CD14-positive monocyte (primary cell): Measurements from ENCODE around the gene ROMO1. TPM values are rescaled to one million over a fixed set of nuclear protein-coding genes. Genes with fewer than 3 reads are reported as not detected.

Experiments
- DNase-seq, 3 donors: peaks; one replicate each; pipeline ENCODE4 v3.0.0-alpha.2; 2011 to 2022
- H2AFZ ChIP-seq: 2 replicates; pipeline ENCODE4 v1.6.0; 2012; ENCODE audit warnings: mild to moderate bottlenecking, low read depth, low read length, inconsistent platforms; ENCODE audit not compliant: insufficient read depth, poor library complexity, severe bottlenecking
- H3K27ac ChIP-seq, 2 donors: 1 replicate in 1 of 2; 2 replicates in 1 of 2; pipeline ENCODE4 v1.5.1; 2012 to 2013; ENCODE audit warnings: low read length in 2 of 2, control low read depth in 1 of 2, inconsistent platforms in 1 of 2, low read depth in 1 of 2, mild to moderate bottlenecking in 1 of 2
- H3K27me3 ChIP-seq, 2 donors: one replicate each; pipeline versions ENCODE4 v1.6.0 to v1.6.1; 2011 to 2013; ENCODE audit warnings: low read length in 2 of 2; ENCODE audit not compliant: control insufficient read depth in 2 of 2, insufficient read depth in 2 of 2
- H3K36me3 ChIP-seq, 2 donors: replicated peaks in 1 of 2; 1 replicate in 1 of 2; 2 replicates in 1 of 2; pipeline versions ENCODE4 v1.5.1 to v1.6.1; 2012 to 2013; ENCODE audit warnings: low read length in 2 of 2, control low read depth in 1 of 2, inconsistent platforms in 1 of 2, mild to moderate bottlenecking in 1 of 2; ENCODE audit not compliant: insufficient read depth in 2 of 2, control insufficient read depth in 1 of 2
- H3K4me1 ChIP-seq, 2 donors: 1 replicate in 1 of 2; 2 replicates in 1 of 2; pipeline versions ENCODE4 v1.5.1 to v1.6.1; 2012 to 2013; ENCODE audit warnings: low read length in 2 of 2, control low read depth in 1 of 2, inconsistent platforms in 1 of 2, mild to moderate bottlenecking in 1 of 2, moderate library complexity in 1 of 2; ENCODE audit not compliant: insufficient read depth in 2 of 2, control insufficient read depth in 1 of 2
- H3K4me2 ChIP-seq: replicated peaks from 2 replicates; pipeline ENCODE3; 2012; ENCODE audit warnings: low read length, moderate library complexity, mild to moderate bottlenecking; ENCODE audit not compliant: poor library complexity, severe bottlenecking; ENCODE audit errors: extremely low read depth
- H3K4me3 ChIP-seq, 3 experiments: fragments of 200-600 bp in 1 of 3; sonication (generic) in 1 of 3; replicated peaks in 1 of 3; 1 replicate in 2 of 3; 2 replicates in 1 of 3; pipeline ENCODE4 v1.5.1; 2011 to 2013; ENCODE audit warnings: low read length in 3 of 3, mild to moderate bottlenecking in 3 of 3, control low read depth in 2 of 3, low read depth in 2 of 3, inconsistent platforms in 1 of 3, moderate library complexity in 1 of 3
- H3K79me2 ChIP-seq: 2 replicates; pipeline ENCODE4 v1.6.0; 2012; ENCODE audit warnings: mild to moderate bottlenecking, control low read depth, inconsistent platforms, low read length, moderate library complexity; ENCODE audit not compliant: insufficient read depth
- H3K9ac ChIP-seq: 2 replicates; pipeline ENCODE4 v1.6.0; 2017; ENCODE audit warnings: low read length, mild to moderate bottlenecking; ENCODE audit not compliant: insufficient read depth, poor library complexity, severe bottlenecking
- H3K9me3 ChIP-seq, 2 donors: replicated peaks in 1 of 2; 1 replicate in 1 of 2; 2 replicates in 1 of 2; pipeline versions ENCODE4 v1.5.1 to v1.6.1; 2012 to 2013; ENCODE audit warnings: low read length in 2 of 2, control low read depth in 1 of 2; ENCODE audit not compliant: control insufficient read depth in 1 of 2, insufficient read depth in 1 of 2
- H4K20me1 ChIP-seq: 2 replicates; pipeline ENCODE4 v1.6.0; 2012; ENCODE audit warnings: mild to moderate bottlenecking, low read length, control low read depth, moderate library complexity; ENCODE audit not compliant: insufficient read depth
- H3K27ac Mint-ChIP-seq, 7 donors: one replicate each; pipeline ENCODE4 v1.8.0; 2020; ENCODE audit warnings: mild to moderate bottlenecking in 7 of 7, mixed read lengths in 7 of 7, moderate library complexity in 6 of 7, inconsistent platforms in 2 of 7
- H3K27me3 Mint-ChIP-seq, 3 donors: one replicate each; pipeline ENCODE4 v1.8.0; 2021 to 2022; ENCODE audit warnings: low read depth in 3 of 3, mild to moderate bottlenecking in 3 of 3, mixed read lengths in 3 of 3, moderate library complexity in 3 of 3, inconsistent platforms in 1 of 3
- H3K36me3 Mint-ChIP-seq, 2 donors: one replicate each; pipeline ENCODE4 v1.8.0; 2020; ENCODE audit warnings: mixed read lengths in 2 of 2, inconsistent platforms in 1 of 2, mild to moderate bottlenecking in 1 of 2
- H3K4me1 Mint-ChIP-seq: one replicate; pipeline ENCODE4 v1.8.0; 2020; ENCODE audit warnings: mild to moderate bottlenecking, mixed read lengths
- H3K4me3 Mint-ChIP-seq, 2 donors: one replicate each; pipeline ENCODE4 v1.8.0; 2020; ENCODE audit warnings: mild to moderate bottlenecking in 2 of 2, mixed read lengths in 2 of 2, moderate library complexity in 1 of 2
- H3K9me3 Mint-ChIP-seq, 7 donors: one replicate each; pipeline ENCODE4 v1.8.0; 2020 to 2022; ENCODE audit warnings: mixed read lengths in 7 of 7, mild to moderate bottlenecking in 6 of 7, moderate library complexity in 6 of 7, inconsistent platforms in 2 of 7
- CTCF ChIP-seq: fragments of 200-600 bp; IDR thresholded peaks from one replicate; pipeline ENCODE4 v1.8.0; 2022; ENCODE audit warnings: antibody characterized with exemption, mild to moderate bottlenecking
- WGBS: methylation state at CpG from one replicate; pipeline ENCODE4 v1.1.5; 2013; ENCODE audit warnings: missing lambda C conversion rate; ENCODE audit not compliant: insufficient coverage; 5-methylcytosine and 5-hydroxymethylcytosine counted together
- intact Hi-C, 2 donors: fragments of 100-400 bp; cut with micrococcal nuclease; formaldehyde crosslinking; loops; one replicate each; pipeline versions ENCODE4 v1.15.0 to v1.15.1; 2023
- polyA plus RNA-seq, 3 donors: library from polyadenylated mRNA; depleted of rRNA in 1 of 3; unstranded in 2 of 3; stranded (reverse) in 1 of 3; fragments of 300-500 nt in 2 of 3; fragments of >200 nt in 1 of 3; fragmentation: Illumina TruSeq in 2 of 3; gene quantifications; 1 replicate in 2 of 3; 2 replicates in 1 of 3; pipeline ENCODE4 v1.2.3, GENCODE V29; 2012 to 2021

ROMO1 gene
- polyA plus RNA-seq, 3 donors, result 220 to 448 (median 352) TPM

- no CpG with 5 or more reads among the region's 1 CpG for WGBS
- Histone ChIP-seq H3K4me3 (no peak overlapping the region), H4K20me1 (no peaks in the 10 kb centered on the region), H3K36me3 (peaks cover 54 to 65% of the 10 kb centered on the region in 2 donors), H3K9ac (no peak overlapping the region), H3K27me3 (no peaks in the 10 kb centered on the region), H3K4me2 (no peak overlapping the region), H2AFZ (no peak overlapping the region), H3K27ac (no peak overlapping the region), H3K9me3 (no peaks in the 10 kb centered on the region), H3K79me2 (peaks cover 4% of the 10 kb centered on the region), H3K4me1 (peaks cover 0 to 2% of the 10 kb centered on the region in 2 donors)
- Mint-ChIP-seq H3K27ac (peak overlapping the region in 1 of 7 donors; percentile 62), H3K27me3 (no peaks in the 10 kb centered on the region), H3K9me3 (peaks cover 0 to 3% (median 0%) of the 10 kb centered on the region in 7 donors), H3K36me3 (peaks cover 54 to 68% of the 10 kb centered on the region in 2 donors), H3K4me1 (no peaks in the 10 kb centered on the region), H3K4me3 (no peak overlapping the region)
- TF ChIP-seq CTCF, result no peak
- intact Hi-C loops, result loop anchor here in 1 of 2 donors (10.0 kb wide), 1 partner anchor 55 kb away; the partner anchor contains the start of gene SPAG4
- no peak for DNase-seq
These were observed 29.5 kb upstream of the ROMO1 start for GRCh38 chr20:35669681-35670080.

- peaks cover 66 to 93% of the 10 kb centered on the region in 2 donors for H3K36me3 Mint-ChIP-seq
- peaks cover 53 to 72% of the 10 kb centered on the region in 2 donors for H3K36me3 ChIP-seq
These were observed 25.3 kb upstream of the ROMO1 start for GRCh38 chr20:35673884-35674283.

More at GRCh38 chr20:35673884-35674283, 25.3 kb upstream of the ROMO1 start:
- TF ChIP-seq CTCF, result no peak
- Histone ChIP-seq H4K20me1 (no peaks in the 10 kb centered on the region), H3K4me1 (no peaks in the 10 kb centered on the region), H3K4me3 (no peak overlapping the region), H3K27me3 (no peaks in the 10 kb centered on the region), H3K9me3 (no peaks in the 10 kb centered on the region), H3K27ac (no peak overlapping the region), H3K9ac (no peak overlapping the region), H3K4me2 (no peak overlapping the region), H3K79me2 (no peaks in the 10 kb centered on the region), H2AFZ (no peak overlapping the region)
- Mint-ChIP-seq H3K4me1 (no peaks in the 10 kb centered on the region), H3K9me3 (no peaks in the 10 kb centered on the region), H3K4me3 (no peak overlapping the region), H3K27ac (peak overlapping the region in 2 of 7 donors; percentile 14 to 21), H3K27me3 (no peaks in the 10 kb centered on the region)
- DNase-seq, result no peak
- intact Hi-C loops, result no loop called here
- 100% methylated on average over 1 of the region's 4 CpGs for WGBS
